ENCODE data around the gene FOXJ1.

DNA sequence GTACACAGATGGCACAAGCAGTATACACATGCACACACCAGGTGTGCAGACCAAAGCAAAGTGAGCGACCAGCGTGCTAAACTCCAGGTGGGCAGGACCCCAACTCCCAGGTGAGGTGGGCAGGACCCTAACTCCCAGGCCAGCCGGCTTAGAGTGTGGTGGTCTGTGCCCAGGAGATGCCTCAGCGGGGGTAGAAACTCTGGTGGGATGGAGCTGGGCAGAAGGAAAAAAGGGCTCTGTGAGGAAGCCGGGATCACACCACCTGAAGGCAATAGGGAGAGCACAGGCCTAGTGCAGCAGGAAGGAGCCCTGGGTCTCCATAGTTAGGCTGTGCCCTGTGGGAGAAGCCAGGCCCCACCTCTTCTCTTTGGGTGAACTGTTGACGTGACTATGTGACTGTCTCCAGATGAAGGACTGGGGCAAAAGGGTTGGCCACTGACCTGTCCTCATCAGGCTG, 1.6 kb upstream of the FOXJ1 start:
- TF ChIP-seq EZH2phosphoT487 (IDR thresholded peaks at IDR 0.05; ENCODE audit: borderline replicate concordance) (no peak), CTCF (conservative IDR thresholded peaks at IDR 0.05; ENCODE audit: low read length) (no peak)
